Endothelial cell (in vitro differentiated cells): ENCODE data around the gene FOXJ3. TPM values are rescaled to one million over a fixed set of nuclear protein-coding genes. Genes with fewer than 3 reads are reported as not detected.

Source experiments
- DNase-seq: peaks from one replicate; pipeline ENCODE4 v3.0.0; 2021; ENCODE audit warnings: low spot score
- H3K27ac Mint-ChIP-seq: one replicate; pipeline ENCODE4 v1.8.0; 2021; ENCODE audit warnings: mixed read lengths, inconsistent platforms; ENCODE audit not compliant: unreplicated experiment
- H3K27me3 Mint-ChIP-seq: one replicate; pipeline ENCODE4 v1.8.0; 2021; ENCODE audit warnings: mild to moderate bottlenecking, moderate library complexity, mixed read lengths, inconsistent platforms; ENCODE audit not compliant: unreplicated experiment
- H3K36me3 Mint-ChIP-seq: one replicate; pipeline ENCODE4 v1.8.0; 2021; ENCODE audit warnings: mild to moderate bottlenecking, low read depth, mixed read lengths, inconsistent platforms; ENCODE audit not compliant: unreplicated experiment
- H3K4me1 Mint-ChIP-seq: one replicate; pipeline ENCODE4 v1.8.0; 2021; ENCODE audit warnings: mild to moderate bottlenecking, mixed read lengths, inconsistent platforms; ENCODE audit not compliant: unreplicated experiment
- H3K4me3 Mint-ChIP-seq: one replicate; pipeline ENCODE4 v1.8.0; 2021; ENCODE audit warnings: mild to moderate bottlenecking, mixed read lengths, inconsistent platforms; ENCODE audit not compliant: unreplicated experiment
- H3K9me3 Mint-ChIP-seq: one replicate; pipeline ENCODE4 v1.8.0; 2021; ENCODE audit warnings: mixed read lengths, inconsistent platforms; ENCODE audit not compliant: unreplicated experiment
- total RNA-seq: library from RNA; stranded (reverse); fragmentation: NEBNext Ultra II Directional; extraction: Animal tissue kit (Norgen Biotek cat#: 25700); gene quantifications from one replicate; pipeline ENCODE4 v1.2.1, GENCODE V29; 2021; ENCODE audit not compliant: unreplicated experiment
- TF ChIP-seq, protein P1 (sequence below): fragments of 200-600 bp; sonication (generic); IDR thresholded peaks from one replicate; pipeline ENCODE4 v1.5.0; 2021; ENCODE audit warnings: antibody characterized with exemption; ENCODE audit not compliant: unreplicated experiment

The FOXJ3 gene
- total RNA-seq, 1 donor from 2014 or later, result 65.9 TPM

DNA sequence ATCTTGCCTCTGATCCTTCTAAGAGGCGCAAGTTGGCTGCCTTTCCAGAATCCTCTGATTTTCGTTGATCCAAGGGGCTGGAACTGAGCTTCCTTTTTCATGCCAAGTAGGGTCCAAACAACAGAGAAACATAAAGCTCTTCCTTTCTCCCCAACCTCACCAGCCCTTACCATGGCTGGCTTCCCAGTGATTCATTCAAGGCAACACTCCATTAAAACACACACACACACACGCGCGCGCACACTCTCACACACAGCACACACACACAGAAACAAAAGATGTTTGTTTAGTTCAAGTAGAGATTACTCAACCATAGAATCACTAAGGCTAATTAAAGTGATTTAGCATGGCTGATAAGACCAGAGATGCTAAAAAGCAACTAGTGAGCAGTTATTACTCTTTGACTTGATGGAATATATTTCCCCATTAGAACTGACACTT is 157.5 kb downstream of the FOXJ3 start:
- DNase-seq, result no peak
- peak overlapping the region; percentile 74 for H3K27ac Mint-ChIP-seq

DNA sequence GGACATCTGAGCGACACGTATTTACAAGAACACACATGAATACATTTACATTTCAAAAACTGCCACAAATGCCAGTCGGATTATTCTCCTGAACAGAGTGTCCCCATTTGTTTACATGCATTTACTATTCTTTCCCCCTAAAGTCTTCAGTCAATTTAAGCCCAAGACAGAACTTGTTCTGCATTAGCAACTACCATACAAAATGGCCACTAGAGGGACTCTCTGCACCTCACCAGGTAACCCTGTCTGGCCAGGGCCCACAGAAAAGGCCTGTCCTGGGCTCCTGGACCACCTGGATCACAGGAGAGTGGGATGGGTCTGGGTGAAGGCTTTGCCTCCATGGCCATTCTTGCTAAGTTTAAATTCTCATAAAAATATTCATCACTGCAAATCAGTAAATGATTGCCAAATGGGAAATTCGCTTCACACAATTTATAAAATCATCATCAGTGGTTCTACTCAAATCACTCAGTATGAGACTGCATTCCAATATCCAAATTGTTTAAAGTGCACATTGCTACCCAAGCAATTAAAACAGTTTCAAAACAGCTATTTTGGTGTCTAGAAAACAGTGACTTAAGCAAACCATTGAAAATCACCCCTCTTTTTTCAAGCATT is 158.0 kb downstream of the FOXJ3 start:
- peaks cover 14% of the 10 kb centered on the region for H3K36me3 Mint-ChIP-seq
- H3K9me3 Mint-ChIP-seq, result no peaks in the 10 kb centered on the region
- no peak overlapping the region for H3K27ac Mint-ChIP-seq
- H3K27me3 Mint-ChIP-seq, result peaks cover 3% of the 10 kb centered on the region
- DNase-seq, result no peak
- TF ChIP-seq, protein P1, sequence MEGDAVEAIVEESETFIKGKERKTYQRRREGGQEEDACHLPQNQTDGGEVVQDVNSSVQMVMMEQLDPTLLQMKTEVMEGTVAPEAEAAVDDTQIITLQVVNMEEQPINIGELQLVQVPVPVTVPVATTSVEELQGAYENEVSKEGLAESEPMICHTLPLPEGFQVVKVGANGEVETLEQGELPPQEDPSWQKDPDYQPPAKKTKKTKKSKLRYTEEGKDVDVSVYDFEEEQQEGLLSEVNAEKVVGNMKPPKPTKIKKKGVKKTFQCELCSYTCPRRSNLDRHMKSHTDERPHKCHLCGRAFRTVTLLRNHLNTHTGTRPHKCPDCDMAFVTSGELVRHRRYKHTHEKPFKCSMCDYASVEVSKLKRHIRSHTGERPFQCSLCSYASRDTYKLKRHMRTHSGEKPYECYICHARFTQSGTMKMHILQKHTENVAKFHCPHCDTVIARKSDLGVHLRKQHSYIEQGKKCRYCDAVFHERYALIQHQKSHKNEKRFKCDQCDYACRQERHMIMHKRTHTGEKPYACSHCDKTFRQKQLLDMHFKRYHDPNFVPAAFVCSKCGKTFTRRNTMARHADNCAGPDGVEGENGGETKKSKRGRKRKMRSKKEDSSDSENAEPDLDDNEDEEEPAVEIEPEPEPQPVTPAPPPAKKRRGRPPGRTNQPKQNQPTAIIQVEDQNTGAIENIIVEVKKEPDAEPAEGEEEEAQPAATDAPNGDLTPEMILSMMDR, result peak; percentile 79
- H3K4me3 Mint-ChIP-seq, result no peak overlapping the region
- peaks cover 19% of the 10 kb centered on the region for H3K4me1 Mint-ChIP-seq

More for the DNA sequence above, 157.5 kb downstream of the FOXJ3 start:
- Mint-ChIP-seq H3K27me3 (no peaks in the 10 kb centered on the region), H3K4me1 (peaks cover 13% of the 10 kb centered on the region), H3K36me3 (peaks cover 14% of the 10 kb centered on the region), H3K4me3 (peak overlapping the region; percentile 34), H3K9me3 (no peaks in the 10 kb centered on the region)
- TF ChIP-seq, protein P1, result no peak

DNA sequence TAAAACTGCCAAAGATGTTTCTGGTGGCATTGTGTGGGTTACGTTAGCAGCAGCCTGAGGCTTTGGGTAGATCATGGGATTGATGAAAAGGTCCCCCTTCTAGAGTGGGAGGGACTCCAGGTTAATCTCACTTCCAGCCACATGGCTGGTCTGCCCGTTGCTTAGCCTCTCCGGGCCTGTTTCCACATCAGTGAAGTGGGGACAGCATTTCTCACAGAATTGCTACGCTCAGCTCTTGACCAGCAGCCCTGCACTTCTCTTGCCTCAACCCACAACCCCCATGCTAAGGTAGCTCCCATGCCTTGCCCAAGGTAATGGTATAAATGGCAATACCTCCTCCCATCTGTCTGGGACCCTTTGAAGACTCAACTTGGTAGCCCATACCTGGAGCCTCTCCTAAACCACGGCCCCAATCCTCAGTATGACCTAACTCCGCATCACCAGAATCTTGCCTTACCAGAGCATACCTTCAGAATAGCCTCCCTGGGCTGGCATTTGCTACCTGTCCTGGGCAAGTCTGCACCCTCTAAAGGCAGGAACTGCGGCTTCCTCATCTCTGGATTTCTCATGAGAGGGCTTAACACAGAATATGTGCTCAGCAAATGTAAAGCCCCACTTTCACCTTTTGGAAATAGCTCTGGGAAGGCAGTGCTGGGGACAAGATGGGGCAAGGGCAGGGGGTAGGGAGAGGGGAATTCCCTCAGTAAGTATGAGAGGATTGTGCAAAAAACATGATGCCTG is 159.6 kb downstream of the FOXJ3 start:
- Mint-ChIP-seq H3K4me3 (no peak overlapping the region), H3K36me3 (peaks cover 10% of the 10 kb centered on the region), H3K27ac (no peak overlapping the region), H3K4me1 (peaks cover 24% of the 10 kb centered on the region), H3K27me3 (peaks cover 11% of the 10 kb centered on the region), H3K9me3 (no peaks in the 10 kb centered on the region)
- no peak for DNase-seq
- TF ChIP-seq, protein P1, result no peak

DNA sequence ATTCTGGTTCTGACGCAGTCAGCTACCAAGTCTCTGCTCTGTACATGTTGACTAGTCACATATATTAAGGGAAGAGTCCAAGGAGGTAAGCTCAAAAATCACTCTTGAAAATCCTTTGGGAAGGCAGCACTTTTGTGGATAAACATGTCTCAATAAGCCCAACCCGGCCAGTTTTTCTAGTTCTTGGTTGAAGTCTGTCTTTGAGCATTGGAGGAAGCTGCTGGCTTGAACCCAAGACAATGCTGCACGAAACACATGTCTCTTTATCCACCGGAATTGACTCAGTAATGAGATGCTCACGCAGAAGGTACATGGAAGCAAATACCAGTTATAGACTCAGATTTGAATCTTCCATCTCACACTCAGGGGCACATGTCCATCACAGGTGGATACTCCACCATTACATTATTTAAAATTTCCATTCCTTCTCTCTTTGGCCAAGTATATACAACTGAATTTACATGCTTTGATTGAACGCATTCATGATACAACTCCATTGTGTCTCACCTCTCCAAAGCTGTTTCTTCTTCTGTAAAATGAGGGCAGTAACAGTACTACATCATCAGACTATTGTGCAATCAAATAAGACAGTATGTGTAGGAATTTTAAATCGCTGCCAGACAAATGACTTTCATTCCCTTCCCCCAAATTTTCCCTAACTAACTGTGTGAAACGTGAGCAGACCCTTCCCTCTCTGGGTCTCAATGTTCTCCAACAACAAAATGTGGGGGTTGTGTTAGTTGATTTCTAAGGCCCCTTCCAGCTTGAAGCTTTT is 160.9 kb downstream of the FOXJ3 start:
- no peak for DNase-seq
- Mint-ChIP-seq H3K27me3 (peaks cover 11% of the 10 kb centered on the region), H3K4me1 (peaks cover 19% of the 10 kb centered on the region), H3K9me3 (no peaks in the 10 kb centered on the region), H3K36me3 (peaks cover 3% of the 10 kb centered on the region), H3K4me3 (no peak overlapping the region), H3K27ac (peak overlapping the region; percentile 2)
- TF ChIP-seq, protein P1, result no peak
